GM12878 (cell line): Measurements from ENCODE around the gene TEX13B. TPM values are rescaled to one million over a fixed set of nuclear protein-coding genes. Genes with fewer than 3 reads are reported as not detected.

Source experiments
- ATAC-seq: fragments of 200-7000 bp; cut with Tn5 transposase; 3 replicates; pipeline ENCODE4 v1.9.1; 2020; ENCODE audit warnings: mild to moderate bottlenecking, moderate library complexity
- BruUV-seq: library from RNA; stranded (reverse); fragments of 400-500 nt; replicated peaks from 2 replicates; lab custom pipeline; 2021; lab: Mats Ljungman, UMichigan
- CTCF ChIA-PET: fragments of 300-600 bp; sonication (Branson Sonifier 250); formaldehyde crosslinking; extraction: SDS; loops from one replicate; lab custom pipeline; 2021; ENCODE audit warnings: inconsistent platforms; lab: Yijun Ruan, JAX
- POLR2A ChIA-PET: fragments of 350-600 bp; formaldehyde crosslinking; extraction: SDS; loops from one replicate; lab custom pipeline; 2021; ENCODE audit warnings: inconsistent platforms; lab: Charles Lee
- RAD21 ChIA-PET: fragments of 300-600 bp; sonication (Branson Sonifier 250); formaldehyde crosslinking; loops from one replicate; lab custom pipeline; 2023; ENCODE audit warnings: antibody characterized with exemption; ENCODE audit not compliant: unreplicated experiment; lab: Charles Lee
- SMC1A ChIA-PET: fragments of 300-600 bp; sonication (Branson Sonifier 250); formaldehyde crosslinking; loops from one replicate; lab custom pipeline; 2023; ENCODE audit not compliant: unreplicated experiment, uncharacterized antibody; lab: Charles Lee
- DNase-seq: peaks from one replicate; pipeline ENCODE4 v3.0.0-alpha.2; 2011; ENCODE audit warnings: low read depth, low spot score
- FAIRE-seq: peaks from 3 replicates; lab custom pipeline; 2011; peaks lifted over from hg19 to GRCh38; lab: Jason Lieb, UNC
- H2AFZ ChIP-seq: 2 replicates; pipeline ENCODE4 v1.6.0; 2011; ENCODE audit warnings: low read depth, low read length, control low read depth; ENCODE audit not compliant: control insufficient read depth
- H3K27ac ChIP-seq: 2 replicates; pipeline ENCODE4 v1.5.1; 2011; ENCODE audit warnings: control low read depth; ENCODE audit not compliant: control insufficient read depth, insufficient read depth
- H3K27me3 ChIP-seq, 2 experiments: replicated peaks in 1 of 2; 2 replicates each; pipeline versions ENCODE4 v1.6.0 to v1.6.1; 2011; ENCODE audit warnings: low read length in 1 of 2; ENCODE audit not compliant: control insufficient read depth in 2 of 2, insufficient read depth in 2 of 2
- H3K36me3 ChIP-seq, 2 experiments: 2 replicates each; pipeline ENCODE4 v1.5.1; 2011; ENCODE audit warnings: low read length in 1 of 2; ENCODE audit not compliant: control insufficient read depth in 2 of 2, insufficient read depth in 2 of 2
- H3K4me1 ChIP-seq: 2 replicates; pipeline ENCODE4 v1.6.1; 2011; ENCODE audit warnings: mild to moderate bottlenecking, low read length, moderate library complexity, mixed read lengths; ENCODE audit not compliant: control insufficient read depth, insufficient read depth
- H3K4me2 ChIP-seq: 2 replicates; pipeline ENCODE4 v1.6.0; 2011; ENCODE audit warnings: control low read depth; ENCODE audit not compliant: control insufficient read depth, insufficient read depth
- H3K4me3 ChIP-seq: fragments of 200-600 bp; sonication (generic); 2 replicates; pipeline ENCODE4 v1.5.1; 2016
- H3K79me2 ChIP-seq: 2 replicates; pipeline ENCODE4 v1.6.0; 2011; ENCODE audit warnings: low read length; ENCODE audit not compliant: control insufficient read depth, insufficient read depth
- H3K9ac ChIP-seq: 2 replicates; pipeline ENCODE4 v1.8.0; 2011; ENCODE audit warnings: low read length, control low read depth, mixed read lengths; ENCODE audit not compliant: control insufficient read depth, insufficient read depth
- H3K9me3 ChIP-seq: replicated peaks from 3 replicates; pipeline ENCODE4 v1.5.1; 2011; ENCODE audit warnings: mild to moderate bottlenecking, low read length; ENCODE audit not compliant: control insufficient read depth, insufficient read depth
- H4K20me1 ChIP-seq: 2 replicates; pipeline ENCODE4 v1.6.0; 2011; ENCODE audit not compliant: control insufficient read depth, insufficient read depth
- IKZF1 ChIP-seq: fragments of 450-650 bp; conservative IDR thresholded peaks from 2 replicates; pipeline ENCODE4 v1.6.1; 2017; ENCODE audit warnings: antibody characterized with exemption, mild to moderate bottlenecking
- IRF4 ChIP-seq: IDR thresholded peaks from 2 replicates; pipeline ENCODE4 v1.6.1; 2011; ENCODE audit warnings: low read depth, low read length
- KLF5 ChIP-seq: fragments of 450-650 bp; IDR thresholded peaks from 2 replicates; pipeline ENCODE4 v1.6.1; 2014; ENCODE audit warnings: mild to moderate bottlenecking; ENCODE audit not compliant: partially characterized antibody
- NR2C1 ChIP-seq: fragments of 450-650 bp; IDR thresholded peaks from 2 replicates; pipeline ENCODE4 v1.6.1; 2017; ENCODE audit warnings: antibody characterized with exemption, mild to moderate bottlenecking, moderate library complexity
- PKNOX1 ChIP-seq: fragments of 450-650 bp; IDR thresholded peaks from 2 replicates; pipeline ENCODE4 v1.6.1; 2016; ENCODE audit warnings: mild to moderate bottlenecking
- SMC3 ChIP-seq: IDR thresholded peaks from 2 replicates; pipeline ENCODE4 v1.6.1; 2011; ENCODE audit warnings: low read length, improper control_type of control experiment, borderline replicate concordance
- WGBS: methylation state at CpG from one replicate; pipeline ENCODE4 v1.1.6; 2016; ENCODE audit warnings: low lambda C conversion rate; ENCODE audit not compliant: insufficient replicate concordance, insufficient coverage; ENCODE audit errors: missing lambda C conversion rate; 5-methylcytosine and 5-hydroxymethylcytosine counted together
- in situ Hi-C: fragments of 300-500 bp; cut with MboI; formaldehyde crosslinking; loops from 9 replicates; pipeline ENCODE4 v1.14.3; 2018; ENCODE audit warnings: mixed read lengths
- intact Hi-C: fragments of 100-400 bp; cut with micrococcal nuclease; formaldehyde crosslinking; loops from one replicate; pipeline ENCODE4 v1.14.2; 2022; ENCODE audit not compliant: unreplicated experiment
- polyA plus RNA-seq, 11 experiments: library from polyadenylated mRNA; depleted of rRNA in 4 of 11; unstranded in 6 of 11; stranded (reverse) in 5 of 11; fragments of >200 nt; fragmentation: Nextera tagmentation in 4 of 11; fragmentation: Illumina TruSeq in 1 of 11; extraction: Ambion mirVana in 4 of 11; extraction: Trizol in 1 of 11; gene quantifications; 1 replicate in 1 of 11; 2 replicates in 10 of 11; pipeline versions ENCODE4 v1.2.1 to v1.2.3, GENCODE V29; 2011 to 2016; ENCODE audit warnings: inconsistent platforms in 2 of 11, missing spikeins in 2 of 11, low read depth in 1 of 11
- total RNA-seq, 4 experiments: library from RNA; depleted of rRNA in 3 of 4; stranded (reverse); fragments of >200 nt in 3 of 4; fragmentation: Illumina TruSeq in 1 of 4; extraction: Trizol in 1 of 4; gene quantifications; 2 replicates each; pipeline versions ENCODE4 v1.2.1 to v1.2.3, GENCODE V29; 2013 to 2021

TEX13B gene
- total and polyA plus RNA-seq, 10 of the 15 experiments (the other 5 are each of a cell fraction or from before 2014, with no cell fraction given) = not detected

DNA sequence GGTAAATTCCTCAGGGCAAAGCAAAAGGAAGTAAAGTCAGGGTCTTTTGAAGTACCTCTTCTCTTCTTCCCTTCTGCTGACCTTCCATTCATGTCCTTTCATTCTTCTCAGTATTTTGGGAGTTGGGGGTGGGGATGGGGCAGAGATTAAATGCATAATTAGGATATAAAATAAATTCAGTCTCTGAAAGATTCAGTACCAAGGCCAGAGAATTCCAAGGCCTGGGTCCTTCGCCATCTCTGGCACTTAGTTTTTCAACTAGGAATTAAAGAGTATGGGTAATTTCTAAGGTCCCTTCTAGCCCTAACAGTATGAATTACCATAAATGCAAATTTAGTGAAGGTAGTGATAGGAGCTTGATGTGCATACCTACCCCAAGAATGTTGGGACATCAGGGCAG lies 47.9 kb downstream of the TEX13B start:
- DNase-seq (no peak), ATAC-seq (no peak), FAIRE-seq (no peak)
- intact Hi-C loops = no loop called here
- no peak overlapping the region for H3K9ac ChIP-seq
- TF ChIP-seq IRF4 (no peak), KLF5 (no peak), IKZF1 (no peak), PKNOX1 (no peak), SMC3 (no peak), NR2C1 (no peak)
- ChIA-PET RAD21 (no interaction called here), POLR2A (no interaction called here), SMC1A (no interaction called here), CTCF (interaction anchor here (0.6 kb wide), 1 partner anchor 17 kb away, joined by 3 read pairs; no protein-coding TSS in a partner anchor)
- in situ Hi-C loops = no loop called here
- H3K36me3 ChIP-seq = no peaks in the 10 kb centered on the region
- no peaks in the 10 kb centered on the region for H3K79me2 ChIP-seq
- no peaks in the 10 kb centered on the region for H3K27me3 ChIP-seq
- no peaks in the 10 kb centered on the region for H3K9me3 ChIP-seq
- no peaks in the 10 kb centered on the region for H3K4me1 ChIP-seq
- H4K20me1 ChIP-seq = no peaks in the 10 kb centered on the region
- no peak overlapping the region for H3K4me3 ChIP-seq
- WGBS = 44% methylated on average over 1 of the region's 1 CpG
- no peak overlapping the region for H3K27ac ChIP-seq
- H3K4me2 ChIP-seq = no peak overlapping the region
- H2AFZ ChIP-seq = no peak overlapping the region
- no TSS peak for BruUV-seq

Other genes with a start within 250 kb of the TEX13B start
- gene TSC22D3, start 206.6 kb downstream of the TEX13B start, total RNA-seq (2014; rRNA removed) = 15.7 and 18.1 TPM in 2 replicates
- gene TSC22D3, start 206.6 kb downstream of the TEX13B start, total RNA-seq (2014; rRNA removed; fragmentation: Illumina TruSeq; extraction: Trizol) = 9.6 and 12.0 TPM in 2 replicates
- gene TSC22D3, start 206.6 kb downstream of the TEX13B start, total RNA-seq (2021) = 14.1 and 16.3 TPM in 2 replicates
- 122 and 132 TPM in 2 replicates for gene TSC22D3, start 206.6 kb downstream of the TEX13B start, polyA plus RNA-seq (2011; rRNA removed)
- gene TSC22D3, start 206.6 kb downstream of the TEX13B start, polyA plus RNA-seq (2014; fragmentation: Illumina TruSeq; extraction: Trizol) = 11.8 and 12.5 TPM in 2 replicates
- gene TSC22D3, start 206.6 kb downstream of the TEX13B start, polyA plus RNA-seq (2014; fragmentation: Nextera tagmentation; extraction: Ambion mirVana) = 1 to 10 TPM; 4.6 to 8.6 TPM
- gene TSC22D3, start 206.6 kb downstream of the TEX13B start, polyA plus RNA-seq (2014; rRNA removed) = 14.9 and 20.9 TPM in 2 replicates
- 10 to 100 TPM; 19.0 to 21.1 TPM for gene TSC22D3, start 206.6 kb downstream of the TEX13B start, polyA plus RNA-seq (2016; fragmentation: Nextera tagmentation; extraction: Ambion mirVana)
- not detected in 2 replicates for gene NCBP2L, start 204.6 kb downstream of the TEX13B start, total RNA-seq (2014; rRNA removed)
- not detected in 2 replicates for gene NCBP2L, start 204.6 kb downstream of the TEX13B start, total RNA-seq (2014; rRNA removed; fragmentation: Illumina TruSeq; extraction: Trizol)
- not detected in 2 replicates for gene NCBP2L, start 204.6 kb downstream of the TEX13B start, total RNA-seq (2021)
- not detected in 2 replicates for gene NCBP2L, start 204.6 kb downstream of the TEX13B start, polyA plus RNA-seq (2011; rRNA removed)
- gene NCBP2L, start 204.6 kb downstream of the TEX13B start, polyA plus RNA-seq (2014; fragmentation: Illumina TruSeq; extraction: Trizol) = not detected in 2 replicates
- not detected for gene NCBP2L, start 204.6 kb downstream of the TEX13B start, polyA plus RNA-seq (2014; fragmentation: Nextera tagmentation; extraction: Ambion mirVana)
- not detected in 2 replicates for gene NCBP2L, start 204.6 kb downstream of the TEX13B start, polyA plus RNA-seq (2014; rRNA removed)
- gene NCBP2L, start 204.6 kb downstream of the TEX13B start, polyA plus RNA-seq (2016; fragmentation: Nextera tagmentation; extraction: Ambion mirVana) = not detected
- not detected in 2 replicates for gene MID2, start 156.5 kb downstream of the TEX13B start, total RNA-seq (2014; rRNA removed)
- not detected in 2 replicates for gene MID2, start 156.5 kb downstream of the TEX13B start, total RNA-seq (2014; rRNA removed; fragmentation: Illumina TruSeq; extraction: Trizol)
- 0.21 TPM in 1 of 2 replicates, not detected in the other for gene MID2, start 156.5 kb downstream of the TEX13B start, total RNA-seq (2021)
- 0.04 and 0.09 TPM in 2 replicates for gene MID2, start 156.5 kb downstream of the TEX13B start, polyA plus RNA-seq (2011; rRNA removed)
- not detected in 2 replicates for gene MID2, start 156.5 kb downstream of the TEX13B start, polyA plus RNA-seq (2014; fragmentation: Illumina TruSeq; extraction: Trizol)
- gene MID2, start 156.5 kb downstream of the TEX13B start, polyA plus RNA-seq (2014; fragmentation: Nextera tagmentation; extraction: Ambion mirVana) = not detected
- not detected in 2 replicates for gene MID2, start 156.5 kb downstream of the TEX13B start, polyA plus RNA-seq (2014; rRNA removed)
- not detected for gene MID2, start 156.5 kb downstream of the TEX13B start, polyA plus RNA-seq (2016; fragmentation: Nextera tagmentation; extraction: Ambion mirVana)
- not detected in 2 replicates for gene VSIG1, start 62.7 kb upstream of the TEX13B start, total RNA-seq (2014; rRNA removed)
- gene VSIG1, start 62.7 kb upstream of the TEX13B start, total RNA-seq (2014; rRNA removed; fragmentation: Illumina TruSeq; extraction: Trizol) = 0.05 TPM in 1 of 2 replicates, not detected in the other
- gene VSIG1, start 62.7 kb upstream of the TEX13B start, total RNA-seq (2021) = not detected in 2 replicates
- 0.03 and 0.04 TPM in 2 replicates for gene VSIG1, start 62.7 kb upstream of the TEX13B start, polyA plus RNA-seq (2011; rRNA removed)
- 0.06 TPM in 1 of 2 replicates, not detected in the other for gene VSIG1, start 62.7 kb upstream of the TEX13B start, polyA plus RNA-seq (2014; fragmentation: Illumina TruSeq; extraction: Trizol)
- not detected for gene VSIG1, start 62.7 kb upstream of the TEX13B start, polyA plus RNA-seq (2014; fragmentation: Nextera tagmentation; extraction: Ambion mirVana)
- 0.08 TPM in 1 of 2 replicates, not detected in the other for gene VSIG1, start 62.7 kb upstream of the TEX13B start, polyA plus RNA-seq (2014; rRNA removed)
- gene VSIG1, start 62.7 kb upstream of the TEX13B start, polyA plus RNA-seq (2016; fragmentation: Nextera tagmentation; extraction: Ambion mirVana) = not detected
- gene PSMD10, start 109.2 kb upstream of the TEX13B start, total RNA-seq (2014; rRNA removed) = 50.3 and 60.4 TPM in 2 replicates
- 49.0 and 50.5 TPM in 2 replicates for gene PSMD10, start 109.2 kb upstream of the TEX13B start, total RNA-seq (2014; rRNA removed; fragmentation: Illumina TruSeq; extraction: Trizol)
- 46.9 and 47.4 TPM in 2 replicates for gene PSMD10, start 109.2 kb upstream of the TEX13B start, total RNA-seq (2021)
- 113 and 162 TPM in 2 replicates for gene PSMD10, start 109.2 kb upstream of the TEX13B start, polyA plus RNA-seq (2011; rRNA removed)
- gene PSMD10, start 109.2 kb upstream of the TEX13B start, polyA plus RNA-seq (2014; fragmentation: Illumina TruSeq; extraction: Trizol) = 62.7 and 76.9 TPM in 2 replicates
- gene PSMD10, start 109.2 kb upstream of the TEX13B start, polyA plus RNA-seq (2014; fragmentation: Nextera tagmentation; extraction: Ambion mirVana) = 100 to 1,000 TPM in 1 of 2 experiments, 10 to 100 TPM in 1; 95.4 to 152 TPM
- 37.2 and 47.2 TPM in 2 replicates for gene PSMD10, start 109.2 kb upstream of the TEX13B start, polyA plus RNA-seq (2014; rRNA removed)
- 100 to 1,000 TPM in 1 of 2 experiments, 10 to 100 TPM in 1; 88.0 to 101 TPM for gene PSMD10, start 109.2 kb upstream of the TEX13B start, polyA plus RNA-seq (2016; fragmentation: Nextera tagmentation; extraction: Ambion mirVana)
- 9.1 and 12.9 TPM in 2 replicates for gene ATG4A, start 109.4 kb upstream of the TEX13B start, total RNA-seq (2014; rRNA removed)
- gene ATG4A, start 109.4 kb upstream of the TEX13B start, total RNA-seq (2014; rRNA removed; fragmentation: Illumina TruSeq; extraction: Trizol) = 15.1 and 16.0 TPM in 2 replicates
- 10.8 and 10.9 TPM in 2 replicates for gene ATG4A, start 109.4 kb upstream of the TEX13B start, total RNA-seq (2021)
- 17.3 and 26.0 TPM in 2 replicates for gene ATG4A, start 109.4 kb upstream of the TEX13B start, polyA plus RNA-seq (2011; rRNA removed)
- 20.4 and 22.0 TPM in 2 replicates for gene ATG4A, start 109.4 kb upstream of the TEX13B start, polyA plus RNA-seq (2014; fragmentation: Illumina TruSeq; extraction: Trizol)
- 10 to 100 TPM; 14.7 to 15.0 TPM for gene ATG4A, start 109.4 kb upstream of the TEX13B start, polyA plus RNA-seq (2014; fragmentation: Nextera tagmentation; extraction: Ambion mirVana)
- 10.6 and 10.7 TPM in 2 replicates for gene ATG4A, start 109.4 kb upstream of the TEX13B start, polyA plus RNA-seq (2014; rRNA removed)
- gene ATG4A, start 109.4 kb upstream of the TEX13B start, polyA plus RNA-seq (2016; fragmentation: Nextera tagmentation; extraction: Ambion mirVana) = 10 to 100 TPM; 16.2 to 16.8 TPM